ENCODE data around the gene AGFG2. TPM values are rescaled to one million over a fixed set of nuclear protein-coding genes. Genes with fewer than 3 reads are reported as not detected.

AGFG2 gene
- total and polyA plus RNA-seq, 2 of the 13 experiments (the other 11 are each of a cell fraction or from before 2014, with no cell fraction given), result 125 to 132 TPM

GRCh38 chr7:100546129-100546925 is 7.3 kb downstream of the AGFG2 start (continued):
- TF ChIP-seq ZNF124 (CRISPR knock-in tag; IDR thresholded peaks at IDR 0.05), result no peak
- 0 out of 2 replicates have a peak, but pooled peaks have one; percentile 12 for TF ChIP-seq STAT6 (CRISPR knock-in tag; IDR thresholded peaks at IDR 0.05; ENCODE audit: borderline replicate concordance)
- TF ChIP-seq STAG1 (CRISPR knock-in tag; IDR thresholded peaks at IDR 0.05), result 0 out of 2 replicates have a peak, but pooled peaks have one; percentile 2
- peak; percentile 41; the same call in 1 of the 2 replicates for TF ChIP-seq PHF21A (CRISPR knock-in tag; IDR thresholded peaks at IDR 0.05)
- TF ChIP-seq FOXK1 (CRISPR knock-in tag; IDR thresholded peaks at IDR 0.05; ENCODE audit: borderline replicate concordance, low read depth), result peak; percentile 80; the same call in 1 of the 2 replicates
- TF ChIP-seq ZNF639 (CRISPR knock-in tag; conservative IDR thresholded peaks at IDR 0.05), result no peak; the same call in 1 of the 2 replicates
- no peak for TF ChIP-seq SKI (IDR thresholded peaks at IDR 0.05; ENCODE audit: partially characterized antibody)
- no peak for TF ChIP-seq EEA1 (CRISPR knock-in tag; IDR thresholded peaks at IDR 0.05; ENCODE audit: borderline replicate concordance)
- peak; percentile 47; the same call in 1 of the 2 replicates for TF ChIP-seq THRA (CRISPR knock-in tag; IDR thresholded peaks at IDR 0.05; ENCODE audit: borderline replicate concordance)
- no peak for TF ChIP-seq ZFP82 (CRISPR knock-in tag; IDR thresholded peaks at IDR 0.05; ENCODE audit: borderline replicate concordance)
- peak; percentile 86 for TF ChIP-seq ISL2 (CRISPR knock-in tag; IDR thresholded peaks at IDR 0.05)
- no peak for TF ChIP-seq NFIB (CRISPR knock-in tag; IDR thresholded peaks at IDR 0.05; ENCODE audit: borderline replicate concordance)
- TF ChIP-seq ATF2 (CRISPR knock-in tag; IDR thresholded peaks at IDR 0.05), result peak; percentile 37; the same call in 1 of the 2 replicates
- peak; percentile 65 for TF ChIP-seq MIXL1 (CRISPR knock-in tag; IDR thresholded peaks at IDR 0.05)
- TF ChIP-seq PREB (CRISPR knock-in tag; IDR thresholded peaks at IDR 0.05), result no peak
- peak in 1 of 2 experiments; percentile 55; a peak in 1 of 4 replicates for TF ChIP-seq REST (IDR thresholded peaks at IDR 0.05; ENCODE audit: borderline replicate concordance in 1 of 2, low read depth in 1 of 2, low read length in 2 of 2)
